H9 (cell line): ENCODE data around the gene PAXX. TPM values are rescaled to one million over a fixed set of nuclear protein-coding genes. Genes with fewer than 3 reads are reported as not detected.

Source experiments
- DNase-seq: peaks from one replicate; pipeline ENCODE4 v3.0.0-alpha.2; 2017
- H2AFZ ChIP-seq: one replicate; pipeline ENCODE4 v1.6.1; 2013; ENCODE audit warnings: mild to moderate bottlenecking, low read length, control low read depth, moderate library complexity
- H2AK5ac ChIP-seq: 2 replicates; pipeline ENCODE4 v1.6.1; 2013; ENCODE audit warnings: low read length, control low read depth, mixed read lengths; ENCODE audit not compliant: insufficient read length
- H2BK120ac ChIP-seq: one replicate; pipeline ENCODE4 v1.6.1; 2013; ENCODE audit warnings: low read depth, mild to moderate bottlenecking, low read length, control low read depth, inconsistent platforms; ENCODE audit not compliant: poor library complexity, severe bottlenecking
- H2BK12ac ChIP-seq: 2 replicates; pipeline ENCODE4 v1.6.1; 2013; ENCODE audit warnings: low read length, control low read depth, mixed read lengths, low read depth; ENCODE audit not compliant: insufficient read length
- H2BK15ac ChIP-seq: 2 replicates; pipeline ENCODE4 v1.6.1; 2013; ENCODE audit warnings: low read depth, low read length, control low read depth
- H2BK20ac ChIP-seq: one replicate; pipeline ENCODE4 v1.6.1; 2013; ENCODE audit warnings: low read depth, mild to moderate bottlenecking, low read length, control low read depth, inconsistent platforms; ENCODE audit not compliant: poor library complexity, severe bottlenecking
- H2BK5ac ChIP-seq: 2 replicates; pipeline ENCODE4 v1.6.1; 2013; ENCODE audit warnings: low read length, control low read depth, mixed read lengths; ENCODE audit not compliant: insufficient read length
- H3K14ac ChIP-seq: 2 replicates; pipeline ENCODE4 v1.6.1; 2013; ENCODE audit warnings: low read length, control low read depth; ENCODE audit not compliant: insufficient read depth
- H3K18ac ChIP-seq: 2 replicates; pipeline ENCODE4 v1.6.1; 2013; ENCODE audit warnings: low read depth, mild to moderate bottlenecking, mixed read lengths, low read length, control low read depth; ENCODE audit not compliant: insufficient read length
- H3K23ac ChIP-seq: 2 replicates; pipeline ENCODE4 v1.6.1; 2013; ENCODE audit warnings: low read length, control low read depth, mixed read lengths, low read depth; ENCODE audit not compliant: insufficient read length
- H3K23me2 ChIP-seq: 2 replicates; pipeline ENCODE4 v1.6.1; 2013; ENCODE audit warnings: low read depth, mild to moderate bottlenecking, mixed read lengths, low read length, control low read depth; ENCODE audit not compliant: insufficient read length, poor library complexity, severe bottlenecking
- H3K27ac ChIP-seq: 2 replicates; pipeline ENCODE4 v1.5.1; 2013; ENCODE audit warnings: low read length, control low read depth, mixed read lengths, low read depth; ENCODE audit not compliant: insufficient read length
- H3K27me3 ChIP-seq: 2 replicates; pipeline ENCODE4 v1.6.1; 2013; ENCODE audit warnings: low read length, control low read depth, inconsistent platforms; ENCODE audit not compliant: insufficient read depth
- H3K4ac ChIP-seq: 2 replicates; pipeline ENCODE4 v1.6.1; 2013; ENCODE audit warnings: low read depth, mild to moderate bottlenecking, control low read depth, inconsistent platforms, low read length, moderate library complexity
- H3K4me1 ChIP-seq: 2 replicates; pipeline ENCODE4 v1.6.1; 2013; ENCODE audit warnings: low read length, control low read depth, inconsistent platforms; ENCODE audit not compliant: insufficient read depth
- H3K4me2 ChIP-seq: 2 replicates; pipeline ENCODE4 v1.6.1; 2013; ENCODE audit warnings: low read length, control low read depth, mixed read lengths; ENCODE audit not compliant: insufficient read length, insufficient read depth
- H3K56ac ChIP-seq: 2 replicates; pipeline ENCODE4 v1.6.1; 2013; ENCODE audit warnings: low read depth, mild to moderate bottlenecking, mixed read lengths, low read length, control low read depth; ENCODE audit not compliant: insufficient read length
- H3K79me1 ChIP-seq: 2 replicates; pipeline ENCODE4 v1.6.1; 2013; ENCODE audit warnings: low read depth, mild to moderate bottlenecking, moderate library complexity, low read length, control low read depth, inconsistent platforms; ENCODE audit not compliant: insufficient read depth, poor library complexity, severe bottlenecking
- H3K79me2 ChIP-seq: 2 replicates; pipeline ENCODE4 v1.6.1; 2013; ENCODE audit warnings: low read length, control low read depth, inconsistent platforms; ENCODE audit not compliant: insufficient read depth
- H3K9ac ChIP-seq: 2 replicates; pipeline ENCODE4 v1.6.1; 2013; ENCODE audit warnings: low read length, control low read depth, mixed read lengths; ENCODE audit not compliant: insufficient read length; ENCODE audit errors: extremely low read depth
- H3K9me3 ChIP-seq: one replicate; pipeline ENCODE4 v1.6.1; 2013; ENCODE audit warnings: low read depth, low read length, inconsistent platforms; ENCODE audit not compliant: control insufficient read depth
- H3T11ph ChIP-seq: one replicate; pipeline ENCODE4 v1.6.1; 2013; ENCODE audit warnings: mild to moderate bottlenecking, low read length, control low read depth, inconsistent platforms
- H4K20me1 ChIP-seq: one replicate; pipeline ENCODE4 v1.6.1; 2013; ENCODE audit not compliant: control insufficient read depth, insufficient read length, insufficient read depth
- H4K5ac ChIP-seq: 2 replicates; pipeline ENCODE4 v1.6.1; 2013; ENCODE audit warnings: low read depth, mild to moderate bottlenecking, mixed read lengths, low read length, control low read depth; ENCODE audit not compliant: insufficient read length
- H4K8ac ChIP-seq: replicated peaks from 2 replicates; pipeline ENCODE4 v1.6.1; 2013; ENCODE audit warnings: low read length, control low read depth, mixed read lengths, low read depth; ENCODE audit not compliant: insufficient read length
- H4K91ac ChIP-seq: 2 replicates; pipeline ENCODE4 v1.6.1; 2013; ENCODE audit warnings: low read depth, mild to moderate bottlenecking, moderate library complexity, mixed read lengths, low read length, control low read depth; ENCODE audit not compliant: insufficient read length
- H3K27ac Mint-ChIP-seq, 3 experiments: 2 replicates in 2 of 3; 3 replicates in 1 of 3; pipeline ENCODE4 v1.8.0; 2020 to 2021; ENCODE audit warnings: mixed read lengths in 3 of 3, mild to moderate bottlenecking in 1 of 3, moderate library complexity in 1 of 3
- H3K27me3 Mint-ChIP-seq: 2 replicates; pipeline ENCODE4 v1.8.0; 2021; ENCODE audit warnings: low read depth, mild to moderate bottlenecking, moderate library complexity, mixed read lengths
- H3K36me3 Mint-ChIP-seq, 3 experiments: 2 replicates in 2 of 3; 3 replicates in 1 of 3; pipeline ENCODE4 v1.8.0; 2020 to 2021; ENCODE audit warnings: low read depth in 3 of 3, mixed read lengths in 3 of 3; ENCODE audit not compliant: insufficient read depth in 1 of 3
- H3K4me1 Mint-ChIP-seq, 2 experiments: 2 replicates each; pipeline ENCODE4 v1.8.0; 2020; ENCODE audit warnings: mixed read lengths in 2 of 2
- H3K4me3 Mint-ChIP-seq, 2 experiments: 2 replicates in 1 of 2; 3 replicates in 1 of 2; pipeline ENCODE4 v1.8.0; 2020 to 2021; ENCODE audit warnings: mild to moderate bottlenecking in 2 of 2, mixed read lengths in 2 of 2, moderate library complexity in 1 of 2
- H3K9me3 Mint-ChIP-seq, 2 experiments: 2 replicates in 1 of 2; 3 replicates in 1 of 2; pipeline ENCODE4 v1.8.0; 2020; ENCODE audit warnings: mild to moderate bottlenecking in 2 of 2, mixed read lengths in 2 of 2, moderate library complexity in 1 of 2
- CTCF ChIP-seq: fragments of 200-600 bp; sonication (generic); conservative IDR thresholded peaks from 3 replicates; pipeline ENCODE4 v1.8.0; 2021; ENCODE audit warnings: antibody characterized with exemption, mild to moderate bottlenecking
- WGBS: extraction: QIAGEN DNeasy Blood & Tissue Kit; methylation state at CpG from one replicate; pipeline ENCODE4 v1.1.7; 2013; ENCODE audit warnings: missing lambda C conversion rate, low lambda C conversion rate, mixed read lengths; ENCODE audit not compliant: insufficient read length; ENCODE audit errors: extremely low coverage; 5-methylcytosine and 5-hydroxymethylcytosine counted together
- total RNA-seq: library from RNA; stranded (reverse); gene quantifications from 2 replicates; pipeline ENCODE4 v1.2.1, GENCODE V29; 2021

Gene PAXX
- total RNA-seq, 1 experiment from 2014 or later = 51.2 TPM

- peaks cover 2 to 8% (median 2%) of the 10 kb centered on the region in 3 experiments; a peak in 5 of 7 replicates for H3K36me3 Mint-ChIP-seq
- Histone ChIP-seq H4K91ac (no peak overlapping the region), H3K9me3 (no peaks in the 10 kb centered on the region), H3K23me2 (peaks cover 6% of the 10 kb centered on the region), H3K14ac (no peak overlapping the region), H3K23ac (no peak overlapping the region), H3K4me2 (no peak overlapping the region), H4K20me1 (no peaks in the 10 kb centered on the region), H2AFZ (no peak overlapping the region), H3K27ac (no peak overlapping the region), H4K5ac (no peak overlapping the region), H2BK12ac (no peak overlapping the region), H4K8ac (no peak overlapping the region), H3T11ph (no peak overlapping the region), H2BK120ac (no peak overlapping the region), H3K56ac (no peak overlapping the region), H3K4ac (no peak overlapping the region), H3K9ac (no peak overlapping the region), H3K79me2 (no peaks in the 10 kb centered on the region), H2BK15ac (no peak overlapping the region), H2BK20ac (no peak overlapping the region), H2BK5ac (no peak overlapping the region), H3K18ac (no peak overlapping the region), H3K27me3 (no peaks in the 10 kb centered on the region), H3K79me1 (no peaks in the 10 kb centered on the region), H2AK5ac (no peak overlapping the region), H3K4me1 (no peaks in the 10 kb centered on the region)
- peaks cover 28% of the 10 kb centered on the region for H3K27me3 Mint-ChIP-seq
- H3K4me3 Mint-ChIP-seq = no peak overlapping the region
- no peak for DNase-seq
- peaks cover 9 to 10% of the 10 kb centered on the region in 2 experiments; a peak in 3 of 5 replicates for H3K9me3 Mint-ChIP-seq
- no peak for TF ChIP-seq CTCF
- WGBS = no CpG with 5 or more reads among the region's 54 CpGs
- H3K27ac Mint-ChIP-seq = no peak overlapping the region
- H3K4me1 Mint-ChIP-seq = peaks cover 11 to 15% of the 10 kb centered on the region in 2 experiments
Observed at GRCh38 chr9:136994180-136994887, 2.1 kb downstream of the PAXX start.
